22Rv1 (cell line): Measurements from ENCODE around the gene ZCWPW1.

Source experiments
- H3K27ac ChIP-seq: fragments of 450-650 bp; 2 replicates; pipeline ENCODE4 v1.5.1; 2017
- CTCF ChIP-seq: fragments of 450-650 bp; IDR thresholded peaks from 2 replicates; pipeline ENCODE4 v1.5.1; 2017; ENCODE audit warnings: mild to moderate bottlenecking
- ZFX ChIP-seq: fragments of 450-650 bp; IDR thresholded peaks from 2 replicates; pipeline ENCODE4 v1.6.1; 2017; ENCODE audit warnings: antibody characterized with exemption, borderline replicate concordance

Gene ZCWPW1

GRCh38 chr7:100413889-100414288, 14.6 kb downstream of the ZCWPW1 start:
- TF ChIP-seq CTCF (no peak), ZFX (no peak)
- H3K27ac ChIP-seq, result no peak overlapping the region

DNA sequence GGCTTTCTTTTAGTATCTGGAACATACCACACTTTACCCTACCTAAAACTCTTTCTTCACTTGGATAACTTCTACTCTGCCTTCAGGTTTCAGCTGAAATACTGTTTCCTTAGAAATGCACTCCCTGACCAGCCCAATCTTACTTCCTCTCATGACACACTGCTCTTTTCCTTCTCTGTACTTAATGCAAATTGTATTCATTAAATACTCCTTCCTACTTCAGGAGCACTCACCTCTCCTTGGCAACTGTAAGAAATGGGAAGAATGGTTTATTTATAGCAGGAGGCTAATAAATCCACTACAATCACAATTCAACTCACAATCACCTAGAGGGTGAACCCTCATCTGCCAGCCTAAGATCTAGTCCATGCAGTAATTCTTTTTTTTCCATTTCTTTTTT, 15.2 kb downstream of the ZCWPW1 start:
- no peak overlapping the region for H3K27ac ChIP-seq
- no peak for TF ChIP-seq ZFX
- no peak for TF ChIP-seq CTCF

DNA sequence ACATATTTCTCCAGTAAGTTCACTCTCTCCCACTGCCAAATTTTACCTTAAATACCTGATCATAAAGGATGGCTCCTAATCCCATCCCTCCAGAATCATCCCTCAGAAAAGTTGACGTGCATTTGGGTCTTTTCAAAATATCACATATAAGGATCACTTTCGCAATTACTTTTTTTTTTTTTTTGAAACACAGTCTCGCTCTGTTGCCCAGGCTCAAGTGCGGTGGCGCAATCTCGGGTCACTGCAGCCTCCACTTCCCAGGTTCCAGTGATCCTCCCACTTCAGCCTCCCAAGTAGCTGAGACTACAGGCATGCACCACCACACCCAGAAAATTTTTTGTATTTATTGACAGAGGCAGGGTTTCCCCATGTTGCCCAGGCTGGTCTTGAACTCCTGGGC, 17.4 kb downstream of the ZCWPW1 start:
- no peak for TF ChIP-seq CTCF
- TF ChIP-seq ZFX, result no peak
- no peak overlapping the region for H3K27ac ChIP-seq

DNA sequence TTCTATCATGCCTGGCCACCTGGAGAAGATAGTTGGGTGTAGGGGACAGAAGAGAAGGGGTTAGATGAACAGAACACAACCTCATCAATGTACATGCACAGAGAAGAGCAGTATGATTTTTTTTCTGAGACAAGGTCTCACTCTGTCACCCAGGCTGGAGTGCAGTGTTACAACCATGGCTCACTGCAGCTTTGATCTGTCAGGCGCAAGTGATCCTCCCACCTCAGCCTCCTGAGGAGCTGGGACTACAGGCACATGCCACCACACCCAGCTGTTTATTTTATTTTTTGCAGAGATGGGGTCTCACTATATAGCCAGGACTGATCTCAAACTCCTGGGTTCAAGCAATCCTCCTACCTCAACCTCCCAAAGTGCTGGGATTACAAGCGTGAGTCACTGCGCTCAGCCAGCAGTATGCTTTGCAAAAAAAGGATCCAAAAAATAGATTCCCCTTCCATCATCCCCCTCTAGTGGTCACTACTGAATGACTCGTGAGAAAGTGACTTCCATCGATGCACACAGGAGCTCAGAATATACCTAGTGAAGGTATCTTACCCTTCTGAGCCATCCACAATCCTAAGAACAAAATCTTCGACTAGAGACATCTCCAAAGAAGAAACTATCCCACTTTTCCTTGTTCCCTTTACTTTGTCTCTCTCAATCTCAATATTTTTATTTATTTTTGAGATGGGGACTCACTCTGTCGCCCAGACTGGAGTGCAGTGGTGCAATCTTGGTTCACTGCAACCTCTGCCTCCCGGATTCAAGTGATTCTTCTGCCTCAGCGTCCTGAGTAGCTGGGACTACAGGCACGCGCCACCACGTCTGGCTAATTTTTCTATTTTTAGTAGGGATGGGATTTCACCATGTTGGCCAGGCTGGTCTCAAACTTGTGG, 21.0 kb downstream of the ZCWPW1 start:
- TF ChIP-seq CTCF (peak; percentile 89), ZFX (no peak)
- no peak overlapping the region for H3K27ac ChIP-seq

- no peak overlapping the region for H3K27ac ChIP-seq
- TF ChIP-seq CTCF, result no peak
- TF ChIP-seq ZFX, result no peak
These were observed 21.7 kb downstream of the ZCWPW1 start for GRCh38 chr7:100406767-100407166.

DNA sequence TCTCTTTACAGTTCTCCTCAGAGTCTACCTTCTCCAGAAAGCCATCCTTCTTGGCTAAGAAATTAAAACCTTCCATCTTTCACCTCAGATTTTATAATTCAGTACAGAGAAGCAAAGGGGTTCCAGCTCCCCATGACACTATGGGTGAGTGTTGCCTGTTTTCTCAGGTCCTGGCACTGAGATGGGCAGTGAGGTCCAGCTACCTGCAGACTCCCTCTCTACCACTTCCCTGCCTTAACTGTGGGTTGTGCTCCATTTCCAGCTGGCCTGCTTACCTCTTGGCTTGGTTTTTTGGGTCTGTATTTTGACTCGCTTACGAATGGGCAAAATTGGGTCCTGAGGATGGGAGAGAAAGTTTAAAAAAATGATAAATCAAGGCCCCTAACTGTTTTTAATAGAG, 26.3 kb downstream of the ZCWPW1 start:
- no peak overlapping the region for H3K27ac ChIP-seq
- TF ChIP-seq ZFX (no peak), CTCF (no peak)

- H3K27ac ChIP-seq, result no peak overlapping the region
- no peak for TF ChIP-seq ZFX
- no peak for TF ChIP-seq CTCF
These were observed 26.7 kb downstream of the ZCWPW1 start for GRCh38 chr7:100401811-100402210.
